GM18505 (cell line): ENCODE data around the gene RCC1.
"Not testable (repeated sequence)": the region's sequence is repeated elsewhere in the genome, so short reads cannot be mapped to it uniquely, and the experiment has no call there.

ENCODE experiments used
- ATAC-seq: cut with Tn5 transposase; IDR thresholded peaks from one replicate; pipeline ENCODE4 v1.9.1; 2021; ENCODE audit not compliant: unreplicated experiment
- POLR2A ChIP-seq: IDR thresholded peaks from 4 replicates; pipeline ENCODE4 v1.6.1; 2011; ENCODE audit warnings: borderline replicate concordance; ENCODE audit not compliant: insufficient read depth, insufficient read length; ENCODE audit errors: extremely low read depth

The RCC1 gene

DNA sequence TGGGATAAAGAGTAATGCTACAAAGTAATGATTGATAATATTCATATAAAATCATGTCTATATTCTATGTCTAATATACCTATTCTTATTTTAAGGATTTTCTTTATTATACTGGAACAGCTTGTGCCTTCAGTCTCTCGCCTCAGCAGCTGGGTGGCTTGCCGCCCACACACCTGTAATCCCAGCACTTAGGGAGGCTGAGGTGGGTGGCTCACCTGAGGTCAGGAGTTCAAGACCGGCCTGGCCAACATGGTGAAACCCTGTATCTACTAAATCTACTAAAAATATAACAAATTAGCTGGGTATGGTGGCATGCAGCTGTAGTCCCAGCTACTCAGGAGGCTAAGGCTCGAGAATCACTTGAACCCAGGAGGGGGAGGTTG is 39.4 kb downstream of the RCC1 start:
- ATAC-seq, result no peak
- TF ChIP-seq POLR2A, result no peak

- TF ChIP-seq POLR2A, result no peak
- ATAC-seq, result no peak
Measured at GRCh38 chr1:28548318-28548717, 42.5 kb downstream of the RCC1 start.

- ATAC-seq, result no peak
- no peak for TF ChIP-seq POLR2A
Measured at GRCh38 chr1:28551381-28551780, 45.5 kb downstream of the RCC1 start.

DNA sequence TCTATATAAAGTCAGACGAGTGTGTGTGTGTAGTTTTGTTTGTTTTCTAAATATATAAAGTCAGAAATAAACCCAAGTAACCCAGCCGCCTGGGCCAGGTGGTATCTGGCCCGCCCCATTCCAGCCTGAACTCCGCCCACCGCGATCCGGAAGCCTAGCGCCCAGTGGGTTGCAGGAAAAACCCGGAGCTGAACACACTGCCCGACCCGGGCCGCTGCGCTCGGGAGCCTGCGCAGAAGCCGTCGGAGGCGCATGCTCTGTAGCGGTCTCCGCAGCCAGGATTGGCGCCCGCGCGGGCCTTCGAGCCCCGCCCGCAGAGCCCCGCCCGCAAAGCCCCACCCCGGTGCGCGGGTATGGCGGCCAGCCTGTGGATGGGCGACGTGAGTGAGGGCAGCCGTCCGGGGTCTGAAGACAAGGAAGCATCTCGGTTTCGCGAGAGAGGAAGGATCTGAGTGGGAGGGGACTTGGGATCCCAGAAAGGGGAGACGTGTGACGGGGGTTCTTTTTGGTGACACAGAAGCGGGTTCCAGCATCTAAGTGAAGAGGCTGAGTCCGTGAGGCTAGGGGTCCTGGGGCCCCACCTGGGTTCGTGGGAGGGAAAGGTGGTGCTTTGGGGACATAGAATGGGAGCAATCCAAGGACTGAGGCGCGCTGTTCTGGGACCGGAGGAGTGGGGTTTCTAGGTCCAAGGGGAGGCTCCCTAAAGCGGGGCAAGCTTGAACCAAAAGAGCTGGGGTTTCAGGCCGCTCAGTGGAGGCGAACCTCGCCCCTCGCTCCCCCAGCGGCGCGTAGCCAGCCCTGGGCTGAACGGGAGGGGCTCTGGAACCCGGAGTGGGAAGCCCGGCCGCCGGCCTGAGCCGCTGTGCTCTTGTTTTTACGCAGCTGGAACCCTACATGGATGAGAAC is 47.2 kb downstream of the RCC1 start, which contains the start of gene TRNAU1AP:
TSS of gene TRNAU1AP (plus strand) at position 328 of the 906 bp plus-strand sequence. CDS start at position 354, 26 bp downstream.
- peak; percentile 81 for TF ChIP-seq POLR2A
- ATAC-seq, result peak; percentile 85

DNA sequence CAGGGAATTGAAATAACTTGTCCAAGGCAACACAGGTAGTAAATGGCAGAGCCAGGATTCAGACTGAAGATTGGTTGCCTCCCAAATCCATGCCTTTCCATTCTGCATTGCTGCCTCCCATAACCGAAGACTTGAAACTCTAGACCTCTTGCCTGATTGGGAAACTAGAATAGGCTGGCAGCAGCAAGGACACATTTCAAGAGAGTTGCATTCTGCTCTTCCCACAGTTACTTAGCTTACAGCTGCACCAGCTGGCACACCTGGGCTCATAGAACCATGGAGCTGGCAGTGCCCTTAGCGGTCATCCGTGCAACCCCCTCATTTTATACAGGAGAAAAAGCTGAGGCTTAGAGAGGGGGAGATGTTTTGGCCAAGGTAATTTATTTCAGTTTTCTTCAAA is 55.0 kb downstream of the RCC1 start:
- no peak for ATAC-seq
- TF ChIP-seq POLR2A, result no peak

- ATAC-seq, result no peak
- TF ChIP-seq POLR2A, result no peak
Measured at GRCh38 chr1:28564310-28564709, 58.5 kb downstream of the RCC1 start.

DNA sequence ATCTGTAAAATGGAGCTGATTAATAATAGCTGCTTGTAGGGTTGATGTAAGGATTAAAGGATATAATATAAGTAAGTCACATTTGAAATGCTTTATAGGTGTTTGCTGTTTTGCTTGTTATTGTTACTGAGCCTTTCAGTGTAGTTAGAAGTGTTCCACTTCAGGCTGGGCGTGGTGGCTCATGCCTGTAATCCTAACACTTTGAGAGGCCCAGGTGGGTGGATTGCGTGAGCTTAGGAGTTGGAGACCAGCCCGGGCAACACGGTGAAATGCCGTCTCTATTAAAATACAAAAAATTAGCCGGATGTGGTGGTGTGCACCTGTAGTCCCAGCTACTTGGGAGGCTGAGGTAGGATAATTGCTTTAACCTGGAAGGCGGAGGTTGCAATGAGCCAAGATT is 59.2 kb downstream of the RCC1 start:
- no peak for ATAC-seq
- no peak for TF ChIP-seq POLR2A

DNA sequence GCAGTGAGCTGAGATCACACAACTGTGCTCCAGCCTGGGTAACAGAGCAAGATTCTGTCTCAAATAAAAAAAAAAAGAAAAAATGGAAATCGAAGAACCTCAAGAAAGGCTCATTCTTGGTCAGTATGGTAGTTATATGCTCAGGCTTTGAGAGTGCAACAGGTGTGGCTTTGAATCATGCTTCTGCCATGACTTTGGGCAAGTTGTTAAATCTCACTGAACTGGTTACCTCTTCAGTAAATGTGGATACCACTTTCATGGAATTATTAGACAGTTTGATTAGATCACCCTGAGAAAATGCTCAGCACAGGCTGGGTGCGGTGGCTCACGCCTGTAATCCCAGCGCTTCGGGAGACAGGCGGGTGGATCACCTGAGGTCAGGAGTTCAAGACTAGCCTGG is 59.9 kb downstream of the RCC1 start:
- no peak for ATAC-seq
- no peak for TF ChIP-seq POLR2A

DNA sequence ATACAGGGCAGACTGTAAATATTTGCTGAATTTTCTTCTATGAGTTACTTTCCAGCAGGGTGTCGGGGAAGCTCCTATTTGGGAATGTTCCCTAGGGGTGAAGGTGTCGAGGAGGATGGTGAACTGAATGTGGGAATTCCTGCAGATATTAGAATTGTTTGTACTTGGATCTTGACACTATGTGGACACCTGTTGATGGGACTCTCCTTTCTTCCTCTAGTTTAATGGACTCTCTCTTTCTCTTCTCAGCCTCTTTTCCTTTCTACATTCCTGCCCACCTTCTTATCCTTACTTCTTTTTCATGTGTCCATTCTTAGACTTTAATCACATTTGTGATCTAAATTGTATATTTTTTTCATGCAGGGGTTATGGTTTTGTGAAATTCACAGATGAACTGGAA is 61.1 kb downstream of the RCC1 start:
- ATAC-seq, result no peak
- TF ChIP-seq POLR2A, result no peak

DNA sequence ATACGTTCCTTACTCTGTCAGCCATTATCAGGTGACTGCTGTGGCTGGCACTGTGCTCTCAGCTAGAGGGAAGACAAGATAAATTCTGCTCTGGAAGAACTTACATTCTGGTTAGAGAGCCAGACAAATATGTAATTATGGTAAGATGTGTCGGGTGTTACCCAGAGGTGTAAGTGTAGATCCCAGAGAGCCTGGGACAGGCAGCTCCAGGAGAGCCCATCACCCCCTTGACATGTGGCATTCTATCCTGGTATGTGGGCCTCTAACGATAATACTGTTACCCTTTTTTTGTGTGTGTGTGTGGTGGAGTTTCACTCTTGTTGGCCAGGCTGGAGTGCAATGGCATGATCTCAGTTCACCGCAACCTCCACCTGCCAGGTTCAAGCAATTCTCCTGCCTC is 66.1 kb downstream of the RCC1 start:
- TF ChIP-seq POLR2A, result no peak

GRCh38 chr1:28572891-28573290 is 67.0 kb downstream of the RCC1 start:
- not testable (repeated sequence) for ATAC-seq

More for the DNA sequence above, 66.1 kb downstream of the RCC1 start:
- ATAC-seq, result no peak

DNA sequence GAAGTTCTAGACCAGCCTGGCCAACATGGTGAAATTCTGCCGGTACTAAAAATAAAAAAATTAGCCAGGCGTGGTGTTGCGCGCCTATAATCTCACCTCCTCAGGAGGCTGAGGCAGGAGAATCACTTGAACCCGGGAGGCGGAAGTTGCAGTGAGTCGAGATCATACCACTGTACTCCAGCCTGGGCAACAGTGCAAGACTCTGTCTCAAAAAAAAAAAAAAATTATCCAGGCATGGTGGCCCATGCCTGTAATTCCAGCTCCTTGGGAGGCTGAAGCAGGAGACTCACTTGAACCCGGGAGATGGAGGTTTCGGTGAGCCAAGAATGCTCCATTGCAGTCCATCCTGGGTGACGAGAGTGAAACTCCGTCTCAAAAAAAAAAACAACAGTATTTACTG is 67.7 kb downstream of the RCC1 start:
- TF ChIP-seq POLR2A, result no peak
- ATAC-seq, result no peak

DNA sequence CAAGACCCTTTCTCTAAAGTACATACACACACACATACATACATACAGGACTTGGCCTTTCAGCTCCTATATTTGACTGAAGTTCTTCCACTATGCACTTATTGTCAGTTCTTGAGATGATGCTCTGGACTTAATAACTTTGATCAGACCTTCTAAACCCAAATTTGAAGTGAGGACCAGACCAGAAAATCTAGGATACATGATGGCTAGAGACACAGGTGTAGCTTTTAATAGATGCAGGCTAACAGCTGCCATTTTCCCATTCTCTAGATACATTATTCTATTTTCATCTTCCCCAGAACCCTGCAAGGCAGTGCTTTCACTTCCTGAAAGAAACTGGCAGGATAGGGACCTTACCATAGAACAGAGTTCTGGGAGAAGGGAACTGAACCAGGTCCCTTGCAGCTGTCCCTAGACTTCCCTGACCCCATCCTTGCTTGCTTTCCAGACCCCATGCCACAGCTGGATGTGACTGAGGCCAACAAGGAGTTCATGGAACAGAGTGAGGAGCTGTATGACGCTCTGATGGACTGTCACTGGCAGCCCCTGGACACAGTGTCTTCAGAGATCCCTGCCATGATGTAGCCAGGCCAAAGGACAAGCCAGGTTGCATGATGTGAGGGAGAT is 71.3 kb downstream of the RCC1 start:
- ATAC-seq, result no peak
- TF ChIP-seq POLR2A, result peak; percentile 55

DNA sequence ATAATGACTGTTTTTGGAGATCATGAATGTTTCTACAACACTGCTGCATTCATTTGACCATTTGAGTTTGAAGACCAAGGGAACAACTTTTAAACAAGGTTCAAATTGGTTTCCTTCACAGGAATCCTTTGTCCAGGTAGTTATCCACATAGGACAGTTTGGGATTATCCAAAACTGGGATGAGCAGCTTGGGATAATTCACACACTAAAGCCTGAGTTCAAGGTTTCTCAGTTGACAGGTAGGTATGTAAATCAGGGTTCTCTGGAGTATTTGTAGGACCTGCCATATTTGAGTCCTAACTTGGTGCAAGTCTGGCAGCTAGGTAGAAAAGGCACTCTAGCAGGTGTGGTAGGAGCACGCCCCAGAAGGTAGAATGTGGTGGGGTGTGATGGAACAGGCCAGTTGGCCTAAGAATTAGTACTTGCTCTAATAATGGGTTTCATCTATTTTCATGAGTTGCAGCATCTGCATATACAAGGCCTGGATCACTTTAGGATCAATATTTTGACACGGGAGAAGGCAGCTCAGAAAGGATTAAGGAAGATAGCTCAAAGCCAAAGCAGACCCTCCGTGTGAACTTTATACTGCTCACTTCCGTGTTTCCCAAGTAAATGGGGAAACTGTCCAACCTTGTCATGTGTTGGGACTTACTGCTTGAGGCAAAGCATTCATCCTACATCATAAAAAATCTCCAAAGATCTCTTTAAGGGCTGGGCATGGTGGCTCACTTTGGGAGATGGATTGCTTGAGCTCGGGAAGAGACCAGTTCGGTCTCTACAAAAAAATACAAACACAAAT is 72.1 kb downstream of the RCC1 start:
- no peak for TF ChIP-seq POLR2A

DNA sequence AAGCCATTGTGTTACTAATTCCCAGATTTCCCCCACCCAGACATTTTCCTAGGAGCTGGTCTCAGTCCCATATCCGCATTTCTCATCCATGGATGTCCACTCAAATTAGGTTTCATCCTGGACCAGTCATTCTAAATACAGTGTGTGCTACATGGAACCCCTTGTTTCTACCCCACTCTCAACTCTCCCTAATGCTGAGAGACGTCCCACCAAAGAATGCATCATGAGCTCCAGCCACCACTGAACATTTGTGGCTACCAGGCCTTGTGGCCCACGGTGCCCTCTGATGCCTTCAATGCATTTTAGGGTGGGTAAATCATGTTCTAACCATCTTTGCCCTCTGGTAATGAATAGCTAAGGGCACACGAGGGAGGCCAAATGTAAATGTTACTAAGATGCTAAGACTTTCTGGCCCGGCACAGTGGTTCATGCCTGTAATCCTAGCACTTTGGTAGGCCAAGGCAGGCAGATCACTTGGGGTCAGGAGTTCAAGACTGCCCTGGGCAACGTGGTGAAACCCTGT is 72.9 kb downstream of the RCC1 start:
- ATAC-seq, result no peak

More for the DNA sequence above, 72.1 kb downstream of the RCC1 start:
- ATAC-seq, result no peak

More for the DNA sequence above, 72.9 kb downstream of the RCC1 start:
- no peak for TF ChIP-seq POLR2A
